Psoas muscle (tissue), 8 donors: ENCODE results near the gene SLC47A2. TPM values are rescaled to one million over a fixed set of nuclear protein-coding genes. Genes with fewer than 3 reads are reported as not detected.

Experiments used
- ATAC-seq, 4 donors: fragments of 200-7000 bp; cut with Tn5 transposase; one replicate each; pipeline ENCODE4 v1.9.1; 2020; ENCODE audit warnings: moderate library complexity in 3 of 4, mild to moderate bottlenecking in 2 of 4
- DNase-seq, 2 donors: peaks; one replicate each; pipeline ENCODE4 v3.0.0-alpha.2; 2020
- H3K27ac ChIP-seq: fragments of 200-600 bp; one replicate; pipeline ENCODE4 v1.8.0; 2022
- H3K27me3 ChIP-seq, 3 donors: fragments of 200-600 bp in 1 of 3; one replicate each; pipeline versions ENCODE4 v1.6.1 to v1.8.0; 2013 to 2022; ENCODE audit warnings: low read length in 2 of 3, mild to moderate bottlenecking in 2 of 3, moderate library complexity in 1 of 3; ENCODE audit not compliant: insufficient read depth in 3 of 3
- H3K36me3 ChIP-seq, 2 donors: fragments of 200-600 bp in 1 of 2; one replicate each; pipeline versions ENCODE4 v1.6.1 to v1.8.0; 2013 to 2022; ENCODE audit warnings: low read depth in 1 of 2, mild to moderate bottlenecking in 1 of 2, moderate library complexity in 1 of 2; ENCODE audit not compliant: insufficient read depth in 1 of 2
- H3K4me1 ChIP-seq: fragments of 200-600 bp; one replicate; pipeline ENCODE4 v1.8.0; 2022
- H3K4me3 ChIP-seq: fragments of 200-600 bp; one replicate; pipeline ENCODE4 v1.8.0; 2022; ENCODE audit warnings: mild to moderate bottlenecking
- H3K9me3 ChIP-seq: fragments of 200-600 bp; one replicate; pipeline ENCODE4 v1.8.0; 2022
- CTCF ChIP-seq: fragments of 200-600 bp; IDR thresholded peaks from one replicate; pipeline ENCODE4 v1.8.0; 2022; ENCODE audit warnings: antibody characterized with exemption
- WGBS, 3 donors: extraction: QIAGEN DNeasy Blood & Tissue Kit; methylation state at CpG; one replicate each; pipeline versions ENCODE4 v1.1.6 to v1.1.7; 2013; 5-methylcytosine and 5-hydroxymethylcytosine counted together
- intact Hi-C, 2 donors: fragments of 100-400 bp; cut with DNase I; formaldehyde crosslinking; loops; one replicate each; pipeline versions ENCODE4 v1.11.0 to v1.14.2; 2022
- polyA plus RNA-seq, 3 donors: library from polyadenylated mRNA; stranded (reverse); fragments of 200-250 nt; gene quantifications; one replicate each; pipeline ENCODE4 v1.2.3, GENCODE V29; 2013
- total RNA-seq, 4 donors: library from RNA; stranded (reverse); fragmentation: NEBNext Ultra II Directional in 2 of 4; extraction: Animal tissue kit (Norgen Biotek cat#: 25700) in 2 of 4; gene quantifications; one replicate each; pipeline versions ENCODE4 v1.2.1 to v1.2.4, GENCODE V29; 2021 to 2023
- donor health status: healthy with polysubstance abuse.
- donor health status: DM: no; HTN: no; CAD: no; lungs with moderate emphysema.
- donor health status: Bipolar disorder and iron deficiency.
- donor health status: healthy.
- donor health status: DM: yes; HTN: yes; CAD: no.
- donor health status: DM: no; HTN: no; CAD: no.
- donor health status: DM: no; HTN: no; CAD: no.
- donor health status: DM: yes; HTN: yes; CAD: no.

The SLC47A2 gene
- total and polyA plus RNA-seq, 7 donors: 0.01 to 1.1 (median 0.06) TPM; not detected in 3

- intact Hi-C loops: loop anchor here (5.0 kb wide), 4 partner anchors 67 to 132 kb away; no protein-coding TSS in a partner anchor
- TF ChIP-seq CTCF: no peak
- DNase-seq (no peak), ATAC-seq (no peak)
- Histone ChIP-seq H3K4me3 (peak overlapping the region; percentile 84), H3K4me1 (peaks cover 17% of the 10 kb centered on the region), H3K9me3 (no peaks in the 10 kb centered on the region), H3K27me3 (no peaks in the 10 kb centered on the region), H3K36me3 (no peaks in the 10 kb centered on the region), H3K27ac (no peak overlapping the region)
- 84 to 89% (median 85%) methylated on average over 5 of the region's 5 CpGs for WGBS, 3 donors
Observed at GRCh38 chr17:19644493-19645210, 71.7 kb downstream of the SLC47A2 start.

- intact Hi-C loops: loop anchor here in 1 of 2 donors (5.0 kb wide), 1 partner anchor 65 kb away; no protein-coding TSS in a partner anchor
- no peak for DNase-seq
- no peak overlapping the region for H3K27ac ChIP-seq
- H3K4me1 ChIP-seq: peaks cover 13% of the 10 kb centered on the region
- no peaks in the 10 kb centered on the region for H3K36me3 ChIP-seq
- no peaks in the 10 kb centered on the region for H3K9me3 ChIP-seq
- ATAC-seq: no peak
- TF ChIP-seq CTCF: no peak
- WGBS, 3 donors: 59 to 71% (median 66%) methylated on average over 5 of the region's 5 CpGs
- H3K4me3 ChIP-seq: no peak overlapping the region
- no peaks in the 10 kb centered on the region for H3K27me3 ChIP-seq
Observed at GRCh38 chr17:19642373-19642893, 74.0 kb downstream of the SLC47A2 start.

- Histone ChIP-seq H3K4me3 (no peak overlapping the region), H3K27ac (no peak overlapping the region), H3K9me3 (no peaks in the 10 kb centered on the region), H3K27me3 (no peaks in the 10 kb centered on the region), H3K36me3 (no peaks in the 10 kb centered on the region), H3K4me1 (peaks cover 7% of the 10 kb centered on the region)
- intact Hi-C loops: loop anchor here in 1 of 2 donors (5.0 kb wide), 1 partner anchor 65 kb away; no protein-coding TSS in a partner anchor
- no peak for TF ChIP-seq CTCF
- WGBS, 3 donors: 86 to 89% (median 89%) methylated on average over 4 of the region's 4 CpGs
- DNase-seq (no peak), ATAC-seq (no peak)
Observed at GRCh38 chr17:19641687-19642372, 74.6 kb downstream of the SLC47A2 start.

- DNase-seq (no peak), ATAC-seq (no peak)
- H3K9me3 ChIP-seq: no peaks in the 10 kb centered on the region
- no peak for TF ChIP-seq CTCF
- H3K27me3 ChIP-seq: no peaks in the 10 kb centered on the region
- intact Hi-C loops: no loop called here
- 92 to 97% (median 94%) methylated on average over 2 of the region's 2 CpGs for WGBS, 3 donors
- no peak overlapping the region for H3K27ac ChIP-seq
- no peaks in the 10 kb centered on the region for H3K4me1 ChIP-seq
- no peak overlapping the region for H3K4me3 ChIP-seq
- no peaks in the 10 kb centered on the region for H3K36me3 ChIP-seq
Observed at GRCh38 chr17:19631905-19632304, 84.5 kb downstream of the SLC47A2 start.
